Peyer's patch (tissue), 4 donors: ENCODE results near the gene TMCC1. TPM values are rescaled to one million over a fixed set of nuclear protein-coding genes. Genes with fewer than 3 reads are reported as not detected.
A peak's percentile ranks its signal among the peaks of the same experiment; 100 is the strongest.
"Not testable (repeated sequence)": the region's sequence is repeated elsewhere in the genome, so short reads cannot be mapped to it uniquely, and the experiment has no call there.

Experiments
- DNase-seq, 3 donors: peaks; one replicate each; pipeline ENCODE4 v3.0.0-alpha.2; 2017 to 2019
- H3K27ac ChIP-seq, 4 donors: fragments of 200-600 bp; sonication (generic); one replicate each; pipeline ENCODE4 v1.5.1; 2016 to 2019
- H3K27me3 ChIP-seq, 2 donors: fragments of 200-600 bp; sonication (generic); one replicate each; pipeline ENCODE4 v1.5.1; 2019
- H3K36me3 ChIP-seq, 3 donors: fragments of 200-600 bp; sonication (generic); one replicate each; pipeline ENCODE4 v1.5.1; 2016 to 2019
- H3K4me1 ChIP-seq, 4 donors: fragments of 200-600 bp; sonication (generic); one replicate each; pipeline ENCODE4 v1.5.1; 2016 to 2019
- H3K4me3 ChIP-seq, 4 donors: fragments of 200-600 bp; sonication (generic); 1 replicate in 3 of 4; 2 replicates in 1 of 4; pipeline ENCODE4 v1.5.1; 2016 to 2019; ENCODE audit warnings: mild to moderate bottlenecking in 1 of 4
- H3K9me3 ChIP-seq, 4 donors: fragments of 200-600 bp; sonication (generic); one replicate each; pipeline ENCODE4 v1.5.1; 2016 to 2019; ENCODE audit warnings: mild to moderate bottlenecking in 1 of 4
- CTCF ChIP-seq, 6 experiments: fragments of 450-650 bp in 4 of 6; fragments of 200-600 bp in 2 of 6; sonication (generic) in 1 of 6; IDR thresholded peaks; one replicate each; pipeline ENCODE4 v1.5.1; 2017 to 2019; ENCODE audit warnings: antibody characterized with exemption in 6 of 6, mild to moderate bottlenecking in 3 of 6, moderate library complexity in 1 of 6
- POLR2A ChIP-seq, 2 donors: fragments of 450-650 bp; IDR thresholded peaks; one replicate each; pipeline ENCODE4 v1.5.1; 2017; ENCODE audit warnings: antibody characterized with exemption in 2 of 2, mild to moderate bottlenecking in 2 of 2, moderate library complexity in 2 of 2
- total RNA-seq, 4 donors: library from RNA; depleted of rRNA; stranded (reverse); fragments of >200 nt; gene quantifications; one replicate each; pipeline ENCODE4 v1.1.0, GENCODE V29; 2016

The TMCC1 gene
- total RNA-seq, 4 donors from 2014 or later = 12.9 to 33.1 (median 23.7) TPM

GRCh38 chr3:129699199-129699598 is 194.3 kb downstream of the TMCC1 start:
- Histone ChIP-seq H3K4me3 (no peak overlapping the region), H3K27me3 (no peaks in the 10 kb centered on the region), H3K27ac (no peak overlapping the region), H3K36me3 (no peaks in the 10 kb centered on the region), H3K9me3 (peaks cover 0 to 6% (median 2%) of the 10 kb centered on the region in 4 donors), H3K4me1 (no peaks in the 10 kb centered on the region)
- TF ChIP-seq POLR2A (IDR thresholded peaks at IDR 0.05) (no peak), CTCF (IDR thresholded peaks at IDR 0.05) (no peak)
- no peak for DNase-seq

- peak in 2 of 3 donors; percentile 55 to 63 for DNase-seq
- TF ChIP-seq CTCF (IDR thresholded peaks at IDR 0.05) (no peak), POLR2A (IDR thresholded peaks at IDR 0.05) (no peak)
Measured at GRCh38 chr3:129697229-129697969, 196.1 kb downstream of the TMCC1 start.

GRCh38 chr3:129696430-129696829 is 197.1 kb downstream of the TMCC1 start:
- not testable (repeated sequence) for DNase-seq, H3K4me3 ChIP-seq

More at GRCh38 chr3:129697229-129697969, 196.1 kb downstream of the TMCC1 start:
- Histone ChIP-seq H3K27me3 (no peaks in the 10 kb centered on the region), H3K4me1 (no peaks in the 10 kb centered on the region), H3K27ac (peak overlapping the region in 1 of 4 donors; percentile 6), H3K9me3 (peaks cover 0 to 6% (median 2%) of the 10 kb centered on the region in 4 donors), H3K4me3 (no peak overlapping the region), H3K36me3 (no peaks in the 10 kb centered on the region)

GRCh38 chr3:129695230-129695629 is 198.3 kb downstream of the TMCC1 start:
- H3K36me3 ChIP-seq = no peaks in the 10 kb centered on the region
- no peak for DNase-seq
- H3K4me1 ChIP-seq = no peaks in the 10 kb centered on the region
- no peak overlapping the region for H3K4me3 ChIP-seq
- TF ChIP-seq CTCF (IDR thresholded peaks at IDR 0.05) = no peak
- TF ChIP-seq POLR2A (IDR thresholded peaks at IDR 0.05) = no peak
- no peak overlapping the region for H3K27ac ChIP-seq
- H3K27me3 ChIP-seq = no peaks in the 10 kb centered on the region
- H3K9me3 ChIP-seq = peaks cover 0 to 6% (median 2%) of the 10 kb centered on the region in 4 donors

More at GRCh38 chr3:129696430-129696829, 197.1 kb downstream of the TMCC1 start:
- H3K36me3 ChIP-seq, H3K4me1 ChIP-seq, H3K27ac ChIP-seq, H3K9me3 ChIP-seq, H3K27me3 ChIP-seq: not testable (repeated sequence)

- Histone ChIP-seq H3K36me3 (no peaks in the 10 kb centered on the region), H3K4me3 (no peak overlapping the region), H3K4me1 (no peaks in the 10 kb centered on the region), H3K27ac (no peak overlapping the region), H3K27me3 (no peaks in the 10 kb centered on the region), H3K9me3 (peaks cover 0 to 6% (median 2%) of the 10 kb centered on the region in 4 donors)
- no peak for DNase-seq
- TF ChIP-seq POLR2A (IDR thresholded peaks at IDR 0.05) (no peak), CTCF (IDR thresholded peaks at IDR 0.05) (no peak)
Measured at GRCh38 chr3:129694228-129694627, 199.3 kb downstream of the TMCC1 start.

GRCh38 chr3:129692743-129693142 is 200.8 kb downstream of the TMCC1 start:
- no peak for DNase-seq
- H3K9me3 ChIP-seq = peaks cover 0 to 6% (median 2%) of the 10 kb centered on the region in 4 donors
- no peaks in the 10 kb centered on the region for H3K36me3 ChIP-seq
- no peak overlapping the region for H3K27ac ChIP-seq
- H3K27me3 ChIP-seq = no peaks in the 10 kb centered on the region
- no peaks in the 10 kb centered on the region for H3K4me1 ChIP-seq
- no peak for TF ChIP-seq POLR2A (IDR thresholded peaks at IDR 0.05)
- TF ChIP-seq CTCF (IDR thresholded peaks at IDR 0.05) = no peak
- H3K4me3 ChIP-seq = no peak overlapping the region
